Measurements from ENCODE around the gene RNF113B. TPM values are rescaled to one million over a fixed set of nuclear protein-coding genes. Genes with fewer than 3 reads are reported as not detected.

The RNF113B gene
- total and polyA plus RNA-seq, 8 donors: not detected

DNA sequence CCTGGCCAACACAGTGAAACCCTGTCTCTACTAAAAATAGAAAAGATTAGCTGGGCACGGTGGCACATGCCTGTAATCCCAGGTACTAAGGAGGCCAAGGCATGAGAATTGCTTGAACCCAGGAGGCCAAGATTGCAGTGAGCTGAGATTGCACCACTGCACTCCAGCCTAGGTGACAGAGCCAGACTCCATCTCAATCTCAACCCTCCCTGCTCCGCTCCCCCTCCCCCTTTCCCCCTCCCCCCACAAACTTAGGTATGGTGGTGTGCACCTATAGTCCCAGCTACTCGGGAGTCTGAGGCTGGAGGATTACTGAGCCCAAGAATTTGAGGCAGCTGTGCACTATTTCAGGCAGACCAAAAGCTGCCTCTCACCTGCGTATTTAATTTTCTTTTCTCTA is 21.6 kb upstream of the RNF113B start:
- Histone ChIP-seq H3K9me3 (no peaks in the 10 kb centered on the region), H3K4me3 (no peak overlapping the region), H3K4me1 (peaks cover 8 to 26% (median 23%) of the 10 kb centered on the region in 3 donors), H3K27ac (no peak overlapping the region), H3K27me3 (no peaks in the 10 kb centered on the region), H3K36me3 (no peaks in the 10 kb centered on the region)
- FAIRE-seq (no peak), ATAC-seq (no peak), DNase-seq (no peak)
- intact Hi-C loops (cut with DNase I): no loop called here
- TF ChIP-seq, protein P1, sequence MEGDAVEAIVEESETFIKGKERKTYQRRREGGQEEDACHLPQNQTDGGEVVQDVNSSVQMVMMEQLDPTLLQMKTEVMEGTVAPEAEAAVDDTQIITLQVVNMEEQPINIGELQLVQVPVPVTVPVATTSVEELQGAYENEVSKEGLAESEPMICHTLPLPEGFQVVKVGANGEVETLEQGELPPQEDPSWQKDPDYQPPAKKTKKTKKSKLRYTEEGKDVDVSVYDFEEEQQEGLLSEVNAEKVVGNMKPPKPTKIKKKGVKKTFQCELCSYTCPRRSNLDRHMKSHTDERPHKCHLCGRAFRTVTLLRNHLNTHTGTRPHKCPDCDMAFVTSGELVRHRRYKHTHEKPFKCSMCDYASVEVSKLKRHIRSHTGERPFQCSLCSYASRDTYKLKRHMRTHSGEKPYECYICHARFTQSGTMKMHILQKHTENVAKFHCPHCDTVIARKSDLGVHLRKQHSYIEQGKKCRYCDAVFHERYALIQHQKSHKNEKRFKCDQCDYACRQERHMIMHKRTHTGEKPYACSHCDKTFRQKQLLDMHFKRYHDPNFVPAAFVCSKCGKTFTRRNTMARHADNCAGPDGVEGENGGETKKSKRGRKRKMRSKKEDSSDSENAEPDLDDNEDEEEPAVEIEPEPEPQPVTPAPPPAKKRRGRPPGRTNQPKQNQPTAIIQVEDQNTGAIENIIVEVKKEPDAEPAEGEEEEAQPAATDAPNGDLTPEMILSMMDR (IDR thresholded peaks at IDR 0.05): no peak
- 69 to 73% methylated on average over 3 to 4 of the region's 4 CpGs for WGBS, 2 donors

DNA sequence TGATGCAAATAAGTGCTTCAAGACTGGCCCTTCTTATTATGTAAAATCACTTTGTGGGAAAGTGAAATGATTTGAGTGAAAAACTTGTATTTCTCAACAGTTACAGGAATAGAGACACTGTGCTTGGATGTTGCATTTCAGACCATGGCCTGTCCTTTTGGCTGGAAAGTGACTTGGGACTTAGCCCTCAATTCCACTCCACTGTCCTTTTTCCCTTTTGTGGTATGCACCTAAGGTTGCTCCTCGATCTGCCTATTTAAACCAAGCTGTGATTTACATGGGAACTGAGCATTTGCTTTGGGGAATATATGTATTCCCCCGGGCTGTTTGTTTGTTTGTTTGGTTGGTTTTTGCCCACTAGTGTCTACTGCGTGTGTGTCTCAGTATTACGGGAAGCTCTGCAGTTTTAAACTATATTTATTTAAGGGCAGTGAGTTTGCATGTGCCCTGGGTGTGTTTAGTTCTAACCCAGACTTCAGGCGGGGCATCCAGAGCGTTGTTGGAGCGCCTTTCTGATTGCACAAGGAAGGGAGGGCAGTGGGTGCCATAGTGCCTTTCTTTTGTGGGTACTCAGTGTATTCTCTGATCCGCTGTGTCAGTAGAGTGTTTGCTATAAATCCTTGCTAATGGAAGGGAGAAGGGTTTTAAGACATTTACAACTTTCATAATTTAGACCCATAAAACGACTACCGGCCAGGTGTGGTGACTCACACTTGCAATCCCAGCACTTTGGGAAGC is 18.2 kb upstream of the RNF113B start:
- H3K9me3 ChIP-seq: no peaks in the 10 kb centered on the region
- no peak for DNase-seq
- ATAC-seq: no peak
- WGBS, 2 donors: 76 to 84% methylated on average over 10 of the region's 10 CpGs
- H3K27me3 ChIP-seq: no peaks in the 10 kb centered on the region
- intact Hi-C loops (cut with DNase I): no loop called here
- no peak overlapping the region for H3K27ac ChIP-seq
- peaks cover 16 to 27% (median 20%) of the 10 kb centered on the region in 3 donors for H3K4me1 ChIP-seq
- TF ChIP-seq, protein P1 (IDR thresholded peaks at IDR 0.05): no peak
- H3K36me3 ChIP-seq: no peaks in the 10 kb centered on the region
- FAIRE-seq: no peak
- H3K4me3 ChIP-seq: no peak overlapping the region

DNA sequence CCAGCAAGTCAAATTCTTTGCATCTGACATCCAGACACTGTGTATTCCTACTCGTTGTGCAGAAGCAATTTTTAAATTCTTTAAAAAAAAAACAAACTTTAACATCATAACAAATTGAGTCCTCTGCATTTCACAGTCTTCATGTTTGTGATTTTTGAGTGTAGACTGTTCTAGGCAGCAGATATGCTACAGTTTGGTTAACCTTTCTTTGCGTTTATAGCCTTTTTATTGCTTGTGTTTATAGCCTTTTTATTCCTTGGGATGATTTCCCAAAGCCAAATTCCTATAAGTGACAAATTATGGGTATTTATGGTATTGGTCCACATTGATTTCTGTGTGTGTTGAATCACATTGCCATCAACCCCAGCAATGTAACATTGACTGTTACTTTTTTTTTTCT is 14.9 kb upstream of the RNF113B start:
- no peaks in the 10 kb centered on the region for H3K27me3 ChIP-seq
- ATAC-seq: no peak

DNA sequence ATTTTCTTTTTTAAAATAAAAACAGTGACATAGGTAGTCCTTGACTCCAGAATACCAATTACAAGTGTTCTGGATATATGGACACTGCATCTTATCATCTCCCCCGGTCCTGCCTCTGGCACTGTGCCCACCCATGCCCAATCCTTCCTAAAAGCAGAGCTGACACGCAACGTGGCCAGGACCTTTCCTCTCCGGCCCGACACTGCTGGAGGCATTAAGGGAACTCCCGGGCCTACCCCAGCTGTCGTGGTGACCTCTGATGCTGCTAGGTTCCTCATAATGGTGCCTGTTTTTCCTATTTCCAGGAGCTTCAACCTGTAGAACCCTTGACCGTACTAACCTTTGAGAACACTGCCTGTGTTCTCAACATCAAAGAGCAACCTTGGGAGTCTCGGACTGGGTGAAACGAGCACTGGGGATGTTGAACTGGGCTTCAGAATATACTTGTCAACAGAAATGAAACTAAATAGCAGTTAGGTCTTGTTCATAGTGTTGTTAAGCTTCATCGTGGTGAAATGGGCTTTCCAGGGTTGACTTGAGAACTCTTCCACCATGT is 13.9 kb upstream of the RNF113B start:
- no peaks in the 10 kb centered on the region for H3K27me3 ChIP-seq
- H3K4me1 ChIP-seq: peaks cover 11 to 28% (median 18%) of the 10 kb centered on the region in 3 donors
- H3K4me3 ChIP-seq: no peak overlapping the region
- FAIRE-seq (no peak), ATAC-seq (peak; percentile 36 to 59 (median 49)), DNase-seq (peak in 2 of 6 donors; percentile 42 to 79)
- no peak overlapping the region for H3K27ac ChIP-seq
- no peaks in the 10 kb centered on the region for H3K36me3 ChIP-seq
- intact Hi-C loops (cut with DNase I): no loop called here
- TF ChIP-seq, protein P1 (IDR thresholded peaks at IDR 0.05): no peak
- H3K9me3 ChIP-seq: no peaks in the 10 kb centered on the region
- WGBS, 2 donors: 39 to 45% methylated on average over 11 of the region's 11 CpGs

More for the DNA sequence above, 14.9 kb upstream of the RNF113B start:
- H3K4me3 ChIP-seq: no peak overlapping the region
- DNase-seq (no peak), FAIRE-seq (no peak)
- H3K4me1 ChIP-seq: peaks cover 11 to 35% (median 21%) of the 10 kb centered on the region in 3 donors
- no peaks in the 10 kb centered on the region for H3K9me3 ChIP-seq
- H3K36me3 ChIP-seq: no peaks in the 10 kb centered on the region
- intact Hi-C loops (cut with DNase I): no loop called here
- H3K27ac ChIP-seq: no peak overlapping the region
- TF ChIP-seq, protein P1 (IDR thresholded peaks at IDR 0.05): no peak
- 85 to 86% methylated on average over 2 of the region's 2 CpGs for WGBS, 2 donors

Data from pancreas (tissue), 10 donors.